HepG2 (cell line): Measurements from ENCODE around the gene STK10. TPM values are rescaled to one million over a fixed set of nuclear protein-coding genes. Genes with fewer than 3 reads are reported as not detected.
A peak's percentile ranks its signal among the peaks of the same experiment; 100 is the strongest.

ENCODE experiments used
- ATAC-seq: fragments of 200-7000 bp; cut with Tn5 transposase; 3 replicates; pipeline ENCODE4 v1.9.1; 2020; ENCODE audit warnings: mild to moderate bottlenecking, moderate library complexity
- BruUV-seq: library from RNA; stranded (reverse); fragments of 400-500 nt; replicated peaks from 2 replicates; lab custom pipeline; 2021; lab: Mats Ljungman, UMichigan
- CTCF ChIA-PET: fragments of 300-600 bp; formaldehyde crosslinking; extraction: SDS; loops from one replicate; lab custom pipeline; 2021; ENCODE audit warnings: low total read pairs, inconsistent platforms, low intra/inter-chr PET ratio; lab: Yijun Ruan, JAX
- POLR2A ChIA-PET: fragments of 350-600 bp; sonication (Branson Sonifier 250); formaldehyde crosslinking; loops from one replicate; lab custom pipeline; 2020; ENCODE audit warnings: antibody characterized with exemption, inconsistent platforms; lab: Yijun Ruan, JAX
- DNase-seq: peaks from one replicate; pipeline ENCODE4 v3.0.0-alpha.2; 2015; ENCODE audit warnings: low spot score
- FAIRE-seq: peaks from 3 replicates; lab custom pipeline; 2011; peaks lifted over from hg19 to GRCh38; lab: Jason Lieb, UNC
- H2AFZ ChIP-seq: one replicate; pipeline ENCODE4 v1.6.1; 2011; ENCODE audit warnings: low read length, inconsistent platforms
- H3K27ac ChIP-seq: fragments of 300-600 bp; 3 replicates; pipeline ENCODE4 v1.8.0; 2011; ENCODE audit warnings: mixed run types, mild to moderate bottlenecking, mixed read lengths, low read length, inconsistent platforms; ENCODE audit not compliant: insufficient read depth; ENCODE audit errors: extremely low read length
- H3K27me3 ChIP-seq, 2 experiments: fragments of 200-600 bp in 1 of 2; 2 replicates in 1 of 2; 3 replicates in 1 of 2; pipeline versions ENCODE4 v1.6.0 to v1.8.0; 2011; ENCODE audit warnings: low read length in 2 of 2, mild to moderate bottlenecking in 2 of 2, moderate library complexity in 2 of 2, inconsistent platforms in 1 of 2; ENCODE audit not compliant: insufficient read depth in 2 of 2, control insufficient read depth in 1 of 2
- H3K36me3 ChIP-seq, 2 experiments: fragments of 200-600 bp in 1 of 2; replicated peaks in 1 of 2; 2 replicates in 1 of 2; 3 replicates in 1 of 2; pipeline versions ENCODE4 v1.5.1 to v1.8.0; 2011; ENCODE audit warnings: low read length in 2 of 2, inconsistent platforms in 1 of 2; ENCODE audit not compliant: insufficient read depth in 2 of 2, control insufficient read depth in 1 of 2
- H3K4me1 ChIP-seq: 2 replicates; pipeline ENCODE4 v1.5.1; 2012; ENCODE audit warnings: low read length, inconsistent platforms; ENCODE audit not compliant: insufficient read depth
- H3K4me2 ChIP-seq: 2 replicates; pipeline ENCODE4 v1.6.0; 2011; ENCODE audit warnings: low read depth, low read length, inconsistent platforms
- H3K4me3 ChIP-seq, 3 experiments: fragments of 200-600 bp in 1 of 3; sonication (generic), shearing (Covaris generic) in 1 of 3; replicated peaks in 1 of 3; 2 replicates each; pipeline ENCODE4 v1.5.1; 2011 to 2016; ENCODE audit warnings: low read length in 3 of 3, inconsistent platforms in 2 of 3, low read depth in 2 of 3, mild to moderate bottlenecking in 2 of 3, control low read depth in 1 of 3, mixed read lengths in 1 of 3; ENCODE audit not compliant: insufficient read depth in 1 of 3
- H3K79me2 ChIP-seq: one replicate; pipeline ENCODE4 v1.6.1; 2011; ENCODE audit warnings: low read length, inconsistent platforms; ENCODE audit not compliant: insufficient read depth
- H3K9ac ChIP-seq: 2 replicates; pipeline ENCODE4 v1.6.0; 2011; ENCODE audit warnings: mild to moderate bottlenecking, low read depth, low read length, inconsistent platforms; ENCODE audit not compliant: insufficient read depth
- H3K9me3 ChIP-seq: 2 replicates; pipeline ENCODE4 v1.5.1; 2012; ENCODE audit warnings: mild to moderate bottlenecking, low read length
- H4K20me1 ChIP-seq: 2 replicates; pipeline ENCODE4 v1.6.0; 2011; ENCODE audit warnings: inconsistent platforms, mild to moderate bottlenecking, low read length, moderate library complexity; ENCODE audit not compliant: insufficient read depth
- KLF16 ChIP-seq, 2 experiments: sonication (generic) in 1 of 2; formaldehyde crosslinking in 1 of 2; IDR thresholded peaks; 2 replicates each; pipeline versions ENCODE4 v1.6.1 to v1.8.0; 2016 to 2023; ENCODE audit warnings: missing genetic modification reagents in 2 of 2, missing compliant biosample characterization in 1 of 2
- MAFF ChIP-seq: IDR thresholded peaks from 2 replicates; pipeline ENCODE4 v1.6.1; 2011; ENCODE audit warnings: low read depth, low read length, improper control_type of control experiment
- MAFK ChIP-seq, 2 experiments: IDR thresholded peaks in 1 of 2; conservative IDR thresholded peaks in 1 of 2; 2 replicates each; pipeline ENCODE4 v1.6.1; 2011; ENCODE audit warnings: improper control_type of control experiment in 2 of 2, low read length in 2 of 2
- SPEN ChIP-seq: sonication (generic); formaldehyde crosslinking; IDR thresholded peaks from 2 replicates; pipeline ENCODE4 v1.5.1; 2020; ENCODE audit warnings: low read depth, mild to moderate bottlenecking, missing genetic modification reagents
- ZNF232 ChIP-seq: sonication (generic); formaldehyde crosslinking; IDR thresholded peaks from 2 replicates; pipeline ENCODE4 v1.4.0; 2020; ENCODE audit warnings: missing genetic modification reagents, borderline replicate concordance
- WGBS: methylation state at CpG from one replicate; pipeline ENCODE4 v1.1.6; 2017; ENCODE audit warnings: low lambda C conversion rate; 5-methylcytosine and 5-hydroxymethylcytosine counted together
- in situ Hi-C: cut with HindIII; loops from 2 replicates; pipeline ENCODE4 v1.10.0; 2017; ENCODE audit warnings: low pct_unique_long_range_greater_than_20kb; ENCODE audit not compliant: extremely low pct_ligation_motif_present
- intact Hi-C: fragments of 100-400 bp; cut with micrococcal nuclease; formaldehyde crosslinking; loops from one replicate; pipeline ENCODE4 v1.10.0; 2022; ENCODE audit not compliant: unreplicated experiment
- polyA plus RNA-seq, 8 experiments: library from polyadenylated mRNA; depleted of rRNA in 3 of 8; stranded (reverse) in 7 of 8; unstranded in 1 of 8; fragments of >200 nt; fragmentation: Illumina TruSeq in 4 of 8; extraction: Trizol in 4 of 8; gene quantifications; 2 replicates each; pipeline versions ENCODE4 v1.2.1 to v1.2.3, GENCODE V29; 2011 to 2016; ENCODE audit warnings: low read depth in 4 of 8, missing spikeins in 1 of 8, mixed read lengths in 1 of 8; ENCODE audit not compliant: insufficient read depth in 1 of 8
- total RNA-seq, 5 experiments: library from RNA; depleted of rRNA; stranded (reverse); fragments of >200 nt; fragmentation: Illumina TruSeq; extraction: Trizol; gene quantifications; 2 replicates each; pipeline ENCODE4 v1.2.3, GENCODE V29; 2016; ENCODE audit warnings: low read depth in 1 of 5

Gene STK10
- total and polyA plus RNA-seq, 2 of the 13 experiments (the other 11 are each of a cell fraction or from before 2014, with no cell fraction given) = 7.0 to 7.2 TPM

DNA sequence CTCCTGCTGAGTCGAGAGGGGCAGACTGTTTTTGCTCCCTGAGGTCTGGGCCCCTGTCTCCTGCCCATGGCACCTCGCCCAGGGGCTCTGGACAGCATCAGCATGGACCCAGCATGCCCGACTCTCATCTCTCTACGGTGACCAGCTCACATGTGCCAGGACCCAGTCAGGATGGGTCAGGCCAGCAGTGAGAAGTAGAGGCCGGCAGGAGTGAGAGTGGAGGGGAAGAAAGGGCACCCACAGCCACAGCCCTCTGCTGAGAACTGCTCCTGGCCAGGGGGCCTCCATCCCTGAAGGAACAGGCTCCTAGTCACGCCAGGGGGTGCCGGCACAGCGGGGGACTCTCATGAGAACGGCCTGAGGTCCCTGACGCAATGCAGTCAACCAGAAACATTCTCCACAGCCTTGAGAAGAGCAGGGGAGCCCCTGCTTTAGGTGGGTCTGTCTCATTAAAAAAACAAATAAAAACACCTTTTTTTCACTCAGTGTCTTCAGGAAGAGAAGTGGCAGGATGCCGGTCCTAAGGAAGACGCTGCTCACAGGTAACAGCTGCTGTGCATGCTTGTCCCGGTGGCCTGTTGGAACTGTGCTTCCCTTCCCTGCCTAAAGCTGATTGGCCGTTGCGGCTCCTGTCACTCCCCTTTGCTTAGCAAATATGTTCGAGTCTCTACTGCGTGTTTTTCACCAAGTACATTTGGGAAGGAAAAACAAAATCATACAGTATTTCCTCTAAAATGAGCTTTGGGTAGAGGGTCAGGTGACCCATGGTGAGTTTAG lies 95.9 kb downstream of the STK10 start (continued):
- TF ChIP-seq SPEN (CRISPR knock-in tag) (no peak), KLF16 (CRISPR knock-in tag; IDR thresholded peaks at IDR 0.05) (no peak)

DNA sequence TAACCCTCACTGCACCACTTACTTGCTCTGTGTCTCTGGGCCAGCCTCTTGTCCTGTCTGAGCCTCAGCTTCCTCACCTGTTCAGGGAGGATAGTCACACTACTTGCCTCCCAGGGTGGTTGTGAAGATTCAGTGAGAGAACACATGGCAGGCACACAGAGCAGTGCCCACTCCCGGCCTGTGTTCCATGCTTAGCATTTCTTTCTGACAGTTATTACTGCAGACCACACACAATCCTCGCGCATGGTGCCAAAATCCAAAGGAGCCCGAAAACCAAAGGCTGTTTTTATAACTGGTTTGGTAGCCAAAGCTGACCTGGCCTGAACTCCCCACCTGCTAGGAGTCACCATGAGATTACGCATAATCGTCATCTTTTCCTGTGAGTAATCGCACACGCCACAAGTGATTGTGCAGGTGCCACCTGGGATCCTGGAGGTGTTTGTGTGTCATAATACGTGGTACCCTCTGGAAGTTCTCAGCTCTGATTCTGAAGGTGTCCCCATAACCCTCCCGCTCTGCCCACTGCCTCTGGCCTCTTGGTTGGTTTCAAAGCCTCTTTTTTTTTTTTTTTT lies 97.0 kb downstream of the STK10 start:
- Histone ChIP-seq H3K4me2 (no peak overlapping the region), H3K4me3 (no peak overlapping the region), H4K20me1 (no peaks in the 10 kb centered on the region), H3K27ac (no peak overlapping the region), H3K4me1 (peaks cover 9% of the 10 kb centered on the region), H3K27me3 (no peaks in the 10 kb centered on the region), H3K79me2 (no peaks in the 10 kb centered on the region), H3K36me3 (no peaks in the 10 kb centered on the region), H3K9ac (no peak overlapping the region), H3K9me3 (no peaks in the 10 kb centered on the region), H2AFZ (no peak overlapping the region)
- FAIRE-seq (no peak), DNase-seq (no peak), ATAC-seq (no peak)
- no TSS peak for BruUV-seq
- WGBS = 95% methylated on average over 10 of the region's 10 CpGs
- in situ Hi-C loops = no loop called here
- intact Hi-C loops = no loop called here
- ChIA-PET CTCF (no interaction called here), POLR2A (interaction anchor here (0.5 kb wide), 1 partner anchor 155 kb away, joined by 4 read pairs; no protein-coding TSS in a partner anchor)
- TF ChIP-seq MAFK (conservative IDR thresholded peaks at IDR 0.05 in 1 of 2, IDR thresholded peaks at IDR 0.05 in 1 of 2; ENCODE audit: low read length in 2 of 2) (peak in 1 of 2 experiments; percentile 36; a peak in 1 of 4 replicates), MAFF (0 out of 2 replicates have a peak, but pooled peaks have one; percentile 9), ZNF232 (CRISPR knock-in tag) (no peak)
